Transverse colon (tissue), 4 donors: Measurements from ENCODE around the gene MADCAM1. TPM values are rescaled to one million over a fixed set of nuclear protein-coding genes. Genes with fewer than 3 reads are reported as not detected.

Experiments
- DNase-seq: peaks from one replicate; pipeline ENCODE4 v3.0.0-alpha.2; 2019
- H3K27ac ChIP-seq, 4 donors: fragments of 200-600 bp; sonication (generic); 2 replicates each; pipeline ENCODE4 v1.5.1; 2016 to 2018; ENCODE audit warnings: inconsistent platforms in 4 of 4
- H3K27me3 ChIP-seq: fragments of 200-600 bp; sonication (generic); 2 replicates; pipeline ENCODE4 v1.5.1; 2017; ENCODE audit warnings: inconsistent platforms
- H3K36me3 ChIP-seq, 4 donors: fragments of 200-600 bp; sonication (generic); 2 replicates each; pipeline ENCODE4 v1.5.1; 2017 to 2019; ENCODE audit warnings: inconsistent platforms in 4 of 4
- H3K4me1 ChIP-seq, 4 donors: fragments of 200-600 bp; sonication (generic); 2 replicates each; pipeline ENCODE4 v1.5.1; 2017 to 2020; ENCODE audit warnings: inconsistent platforms in 4 of 4
- H3K4me3 ChIP-seq, 4 donors: fragments of 200-600 bp; sonication (generic); 1 replicate in 1 of 4; 2 replicates in 3 of 4; pipeline versions ENCODE4 v1.5.1 to v1.6.1; 2017 to 2019; ENCODE audit warnings: inconsistent platforms in 4 of 4
- H3K9me3 ChIP-seq, 2 donors: fragments of 200-600 bp; sonication (generic); 2 replicates each; pipeline ENCODE4 v1.5.1; 2017 to 2019; ENCODE audit warnings: inconsistent platforms in 2 of 2
- EP300 ChIP-seq: sonication (generic); formaldehyde crosslinking; IDR thresholded peaks from one replicate; pipeline ENCODE4 v1.6.1; 2017; ENCODE audit warnings: antibody characterized with exemption, low read depth
- POLR2A ChIP-seq: fragments of 450-650 bp; IDR thresholded peaks from one replicate; pipeline ENCODE4 v1.6.1; 2016; ENCODE audit warnings: antibody characterized with exemption, mild to moderate bottlenecking, moderate library complexity
- POLR2AphosphoS5 ChIP-seq, 3 donors: sonication (generic); formaldehyde crosslinking; IDR thresholded peaks; one replicate each; pipeline ENCODE4 v1.6.1; 2016; ENCODE audit warnings: antibody characterized with exemption in 3 of 3
- WGBS, 2 donors: methylation state at CpG; one replicate each; pipeline ENCODE4 v1.1.5; 2018; ENCODE audit warnings: low coverage in 1 of 2; 5-methylcytosine and 5-hydroxymethylcytosine counted together
- in situ Hi-C, 4 donors: fragments of 200-750 bp; cut with MboI; loops; one replicate each; pipeline versions ENCODE4 v1.15.0 to v1.15.1; 2017; ENCODE audit warnings: low sequenced_read_pairs in 3 of 4, low pct_ligation_motif_present in 1 of 4, low pct_unique_long_range_greater_than_20kb in 1 of 4
- intact Hi-C: fragments of 100-400 bp; cut with DNase I; formaldehyde crosslinking; loops from one replicate; pipeline ENCODE4 v1.15.1; 2023; ENCODE audit warnings: low total_unique reads
- total RNA-seq, 4 donors: library from RNA; depleted of rRNA; stranded (reverse); fragments of >200 nt; gene quantifications; one replicate each; pipeline ENCODE4 v1.1.0, GENCODE V29; 2016
- TF ChIP-seq, protein P1 (sequence below), 5 experiments: fragments of 200-600 bp in 3 of 5; fragments of 450-650 bp in 2 of 5; sonication (generic) in 3 of 5; IDR thresholded peaks; 1 replicate in 2 of 5; 2 replicates in 3 of 5; pipeline ENCODE4 v1.5.1; 2016 to 2017; ENCODE audit warnings: antibody characterized with exemption in 5 of 5, inconsistent platforms in 3 of 5, mild to moderate bottlenecking in 2 of 5, moderate library complexity in 1 of 5

MADCAM1 gene
- total RNA-seq, 4 donors from 2014 or later, result 0.68 to 6.7 (median 2.9) TPM

DNA sequence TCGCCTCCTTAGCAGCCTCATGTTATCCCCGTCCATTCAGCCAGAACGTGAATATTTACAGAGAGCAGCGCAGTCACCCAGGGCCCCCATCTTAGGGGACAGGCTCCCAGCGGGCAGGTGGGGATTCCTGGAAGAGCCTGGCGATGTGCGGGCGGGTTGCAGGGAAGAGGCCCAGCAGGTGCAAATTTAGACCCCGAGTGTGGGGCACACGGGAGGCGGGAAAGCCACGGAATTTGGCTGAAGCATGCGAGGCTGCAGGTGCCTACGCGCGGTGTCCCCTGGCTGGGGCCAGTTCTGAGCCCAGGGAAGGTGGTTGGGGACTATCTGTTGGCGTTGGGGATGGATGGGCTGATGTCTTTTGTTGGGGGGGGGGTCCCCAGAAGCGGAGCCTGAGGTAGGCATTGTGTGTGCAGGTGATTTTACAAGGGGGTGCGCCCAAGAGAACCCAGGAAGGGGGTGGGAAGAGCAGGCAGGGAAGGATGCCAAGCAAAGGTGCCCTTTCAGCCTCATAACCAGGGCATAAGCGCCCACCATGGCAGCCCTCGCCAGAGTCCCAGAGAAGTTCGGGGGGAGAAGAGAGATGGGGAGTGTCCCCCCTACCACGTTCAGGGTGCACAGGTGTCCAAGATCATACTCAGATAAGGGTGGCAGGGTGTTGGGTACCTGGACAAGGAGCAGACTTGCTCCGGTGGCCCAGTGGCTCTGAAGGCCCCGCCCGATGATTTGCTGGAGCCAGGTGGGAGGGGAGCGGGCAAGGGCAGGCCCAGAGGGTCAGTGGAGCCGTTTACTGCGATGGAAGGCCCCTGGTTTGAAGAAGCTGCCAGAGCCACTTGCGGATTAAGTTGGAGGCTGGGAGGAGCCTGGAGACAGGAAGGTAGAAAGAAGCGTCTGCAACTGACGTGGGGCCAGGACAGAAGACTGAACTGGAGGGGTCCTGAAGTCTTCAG, 12.2 kb downstream of the MADCAM1 start:
- in situ Hi-C loops, result no loop called here
- H3K9me3 ChIP-seq, result no peaks in the 10 kb centered on the region
- no peaks in the 10 kb centered on the region for H3K36me3 ChIP-seq
- H3K27ac ChIP-seq, result peak overlapping the region in 2 of 4 donors; percentile 89 to 92
- no peak for DNase-seq
- no peak for TF ChIP-seq EP300
- TF ChIP-seq POLR2AphosphoS5 (IDR thresholded peaks at IDR 0.05), result no peak
- no peak for TF ChIP-seq POLR2A
- TF ChIP-seq, protein P1, sequence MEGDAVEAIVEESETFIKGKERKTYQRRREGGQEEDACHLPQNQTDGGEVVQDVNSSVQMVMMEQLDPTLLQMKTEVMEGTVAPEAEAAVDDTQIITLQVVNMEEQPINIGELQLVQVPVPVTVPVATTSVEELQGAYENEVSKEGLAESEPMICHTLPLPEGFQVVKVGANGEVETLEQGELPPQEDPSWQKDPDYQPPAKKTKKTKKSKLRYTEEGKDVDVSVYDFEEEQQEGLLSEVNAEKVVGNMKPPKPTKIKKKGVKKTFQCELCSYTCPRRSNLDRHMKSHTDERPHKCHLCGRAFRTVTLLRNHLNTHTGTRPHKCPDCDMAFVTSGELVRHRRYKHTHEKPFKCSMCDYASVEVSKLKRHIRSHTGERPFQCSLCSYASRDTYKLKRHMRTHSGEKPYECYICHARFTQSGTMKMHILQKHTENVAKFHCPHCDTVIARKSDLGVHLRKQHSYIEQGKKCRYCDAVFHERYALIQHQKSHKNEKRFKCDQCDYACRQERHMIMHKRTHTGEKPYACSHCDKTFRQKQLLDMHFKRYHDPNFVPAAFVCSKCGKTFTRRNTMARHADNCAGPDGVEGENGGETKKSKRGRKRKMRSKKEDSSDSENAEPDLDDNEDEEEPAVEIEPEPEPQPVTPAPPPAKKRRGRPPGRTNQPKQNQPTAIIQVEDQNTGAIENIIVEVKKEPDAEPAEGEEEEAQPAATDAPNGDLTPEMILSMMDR (IDR thresholded peaks at IDR 0.05), result no peak
- peak overlapping the region; percentile 66 to 98 (median 90) for H3K4me3 ChIP-seq
- H3K27me3 ChIP-seq, result no peaks in the 10 kb centered on the region
- intact Hi-C loops, result no loop called here
- H3K4me1 ChIP-seq, result peaks cover 18 to 44% (median 36%) of the 10 kb centered on the region in 4 donors
- WGBS, 2 donors, result 53 to 80% methylated on average over 2 to 32 of the region's 32 CpGs

DNA sequence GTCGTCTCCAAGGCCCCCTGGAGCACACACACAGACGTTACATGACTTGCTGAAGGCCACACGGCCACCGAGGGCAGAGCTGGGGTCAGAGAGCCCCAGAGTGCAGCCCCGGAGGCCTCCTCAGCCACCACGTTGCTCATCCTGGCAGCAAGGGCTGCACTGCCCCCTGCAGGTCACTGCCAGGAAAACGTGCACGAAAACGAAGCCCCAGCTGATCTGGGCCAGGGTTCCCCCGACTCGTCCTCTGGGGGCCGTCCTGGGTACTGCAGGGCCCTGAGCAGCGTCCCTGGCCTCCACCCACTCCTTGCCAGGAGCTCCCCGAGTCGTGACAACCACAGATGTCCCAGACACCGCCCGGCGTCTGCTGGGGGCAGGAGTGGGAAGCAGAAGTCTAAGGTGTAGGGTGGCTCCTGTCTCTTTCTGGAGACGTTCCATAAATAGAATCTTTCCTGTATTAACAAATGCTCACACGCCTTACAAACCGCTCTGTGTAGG, 14.4 kb downstream of the MADCAM1 start:
- Histone ChIP-seq H3K27ac (peak overlapping the region; percentile 75 to 81 (median 78)), H3K27me3 (no peaks in the 10 kb centered on the region), H3K4me3 (peak overlapping the region in 1 of 4 donors; percentile 22), H3K36me3 (no peaks in the 10 kb centered on the region), H3K9me3 (no peaks in the 10 kb centered on the region), H3K4me1 (peaks cover 18 to 44% (median 36%) of the 10 kb centered on the region in 4 donors)
- intact Hi-C loops (loop anchor here (1.0 kb wide), 1 partner anchor 39 kb away; no protein-coding TSS in a partner anchor), in situ Hi-C loops (no loop called here)
- peak; percentile 87 for DNase-seq
- TF ChIP-seq POLR2AphosphoS5 (IDR thresholded peaks at IDR 0.05) (no peak), EP300 (no peak), POLR2A (no peak)
- TF ChIP-seq, protein P1 (IDR thresholded peaks at IDR 0.05), result peak; percentile 94 to 98 (median 95)
- 7% methylated on average over 21 of the region's 21 CpGs; no CpG with 5 or more reads in 1 of the 2 donors for WGBS, 2 donors

GRCh38 chr19:511101-511851, 15.0 kb downstream of the MADCAM1 start:
- TF ChIP-seq POLR2A, result peak; percentile 40
- no peak for TF ChIP-seq EP300
- peak; percentile 86 to 92 (median 88) for TF ChIP-seq POLR2AphosphoS5 (IDR thresholded peaks at IDR 0.05)
- Histone ChIP-seq H3K4me3 (peak overlapping the region in 1 of 4 donors; percentile 22), H3K27ac (peak overlapping the region; percentile 75 to 81 (median 78)), H3K4me1 (peaks cover 16 to 42% (median 34%) of the 10 kb centered on the region in 4 donors), H3K9me3 (no peaks in the 10 kb centered on the region), H3K27me3 (no peaks in the 10 kb centered on the region), H3K36me3 (no peaks in the 10 kb centered on the region)
- WGBS, 2 donors, result 33 to 47% methylated on average over 3 to 30 of the region's 30 CpGs
- peak; percentile 82 for DNase-seq
- intact Hi-C loops (no loop called here), in situ Hi-C loops (no loop called here)

GRCh38 chr19:512547-513365, 16.5 kb downstream of the MADCAM1 start:
- in situ Hi-C loops, result no loop called here
- DNase-seq, result no peak
- H3K27ac ChIP-seq, result no peak overlapping the region
- H3K27me3 ChIP-seq, result no peaks in the 10 kb centered on the region
- no peaks in the 10 kb centered on the region for H3K9me3 ChIP-seq
- no peak overlapping the region for H3K4me3 ChIP-seq
- intact Hi-C loops, result no loop called here
- no peaks in the 10 kb centered on the region for H3K36me3 ChIP-seq
- H3K4me1 ChIP-seq, result peaks cover 13 to 38% (median 30%) of the 10 kb centered on the region in 4 donors
- no peak for TF ChIP-seq POLR2A
- TF ChIP-seq, protein P1 (IDR thresholded peaks at IDR 0.05), result no peak
- no peak for TF ChIP-seq POLR2AphosphoS5 (IDR thresholded peaks at IDR 0.05)
- no peak for TF ChIP-seq EP300
- WGBS, 2 donors, result 60% methylated on average over 49 of the region's 62 CpGs; no CpG with 5 or more reads in 1 of the 2 donors
